Inflammatory macrophage treated with lipopolysaccharide for 4 hours (primary cell): ENCODE data around the gene GSTM1.
A peak's percentile ranks its signal among the peaks of the same experiment; 100 is the strongest.
"Not testable (repeated sequence)": the region's sequence is repeated elsewhere in the genome, so short reads cannot be mapped to it uniquely, and the experiment has no call there.

ENCODE experiments used
- DNase-seq: peaks from one replicate; pipeline ENCODE4 v3.0.0-alpha.2; 2020

The GSTM1 gene

DNA sequence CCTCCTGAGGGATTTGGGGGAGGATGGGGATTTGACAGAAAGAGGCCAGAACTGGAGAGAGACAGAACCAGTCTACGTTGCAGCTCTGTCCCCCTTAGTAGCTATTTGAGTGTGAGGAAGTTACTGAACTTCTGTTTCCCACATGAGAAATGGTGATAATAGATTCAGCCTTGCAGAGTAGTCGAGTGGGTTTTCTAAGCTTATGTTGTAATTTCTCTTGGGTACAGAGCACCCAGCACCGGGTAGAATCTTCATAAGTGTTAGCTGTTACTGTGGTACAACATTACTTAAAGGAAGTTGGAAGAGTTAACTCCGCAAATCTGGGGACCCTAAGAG is 27.0 kb upstream of the GSTM1 start:
- DNase-seq = peak; percentile 21

GRCh38 chr1:109661391-109661790 is 26.2 kb upstream of the GSTM1 start:
- DNase-seq = no peak

GRCh38 chr1:109664671-109665070 is 22.9 kb upstream of the GSTM1 start:
- DNase-seq = no peak

DNA sequence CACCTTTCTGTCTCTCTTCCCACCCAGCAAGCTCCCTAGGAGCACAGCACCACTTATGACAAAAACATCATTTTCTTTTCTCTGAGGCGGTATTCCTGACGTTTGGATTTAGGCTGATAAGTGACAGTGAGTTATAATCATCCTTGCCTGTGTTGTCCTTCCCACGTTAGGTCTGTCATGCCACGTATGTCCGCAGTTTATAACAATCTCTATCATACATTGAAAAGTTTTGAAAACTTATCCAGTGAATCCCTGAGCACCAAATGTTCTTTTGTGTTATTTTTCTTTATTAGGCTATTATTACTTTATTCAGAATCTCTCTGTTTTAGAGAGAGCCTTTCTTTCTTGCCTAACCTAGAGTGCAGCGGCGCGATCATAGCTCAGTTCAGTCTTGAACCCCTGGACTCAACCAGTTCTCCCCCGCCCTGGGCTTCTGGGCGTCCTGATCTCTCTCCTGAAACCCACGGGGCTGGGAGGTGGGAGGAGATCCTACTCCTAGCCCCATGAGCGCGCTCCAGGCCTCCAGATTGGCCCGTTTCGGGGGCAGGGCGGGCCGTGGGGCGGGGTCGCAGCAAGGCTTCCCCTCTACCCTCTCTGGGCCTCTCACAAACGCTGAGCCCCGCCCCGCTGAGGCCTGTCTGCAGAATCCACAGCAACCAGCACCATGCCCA is 20.0 kb upstream of the GSTM1 start, which contains the start of gene GSTM2:
GSTM2 (plus strand) TSS at position 606 of the 671 bp plus-strand sequence; CDS start at position 665, 59 bp downstream.
- peak; percentile 54 for DNase-seq

- DNase-seq = no peak
Measured at GRCh38 chr1:109668123-109668775, 19.4 kb upstream of the GSTM1 start.

GRCh38 chr1:109669246-109669948 is 18.2 kb upstream of the GSTM1 start:
- DNase-seq = no peak

- DNase-seq = not testable (repeated sequence)
Measured at GRCh38 chr1:109669949-109670302, 17.7 kb upstream of the GSTM1 start.

DNA sequence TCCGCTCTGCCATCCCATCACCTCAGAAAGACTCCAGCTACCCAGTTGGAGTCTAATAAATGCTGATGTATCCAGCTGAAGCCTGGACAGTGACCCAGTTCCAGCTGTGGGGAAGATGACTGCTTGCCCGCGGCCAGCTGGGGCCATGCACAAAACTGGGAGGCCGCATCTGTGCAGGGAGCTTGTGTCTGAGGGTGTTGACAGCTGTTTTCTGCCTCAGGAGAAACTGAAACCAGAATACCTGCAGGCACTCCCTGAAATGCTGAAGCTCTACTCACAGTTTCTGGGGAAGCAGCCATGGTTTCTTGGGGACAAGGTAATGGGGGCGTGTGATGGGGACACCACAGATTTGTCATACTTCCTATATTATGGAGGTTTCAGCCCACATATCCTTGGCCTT is 16.6 kb upstream of the GSTM1 start:
- DNase-seq = no peak

GRCh38 chr1:109673861-109674260 is 13.8 kb upstream of the GSTM1 start:
- not testable (repeated sequence) for DNase-seq

- not testable (repeated sequence) for DNase-seq
Measured at GRCh38 chr1:109676683-109677381, 10.8 kb upstream of the GSTM1 start.

GRCh38 chr1:109677459-109677858 is 10.2 kb upstream of the GSTM1 start:
- DNase-seq = no peak

GRCh38 chr1:109678637-109679036 is 9.0 kb upstream of the GSTM1 start:
- DNase-seq = not testable (repeated sequence)

GRCh38 chr1:109684777-109685176 is 2.8 kb upstream of the GSTM1 start:
- not testable (repeated sequence) for DNase-seq

- DNase-seq = not testable (repeated sequence)
Measured at GRCh38 chr1:109685399-109685798, 2.2 kb upstream of the GSTM1 start.

DNA sequence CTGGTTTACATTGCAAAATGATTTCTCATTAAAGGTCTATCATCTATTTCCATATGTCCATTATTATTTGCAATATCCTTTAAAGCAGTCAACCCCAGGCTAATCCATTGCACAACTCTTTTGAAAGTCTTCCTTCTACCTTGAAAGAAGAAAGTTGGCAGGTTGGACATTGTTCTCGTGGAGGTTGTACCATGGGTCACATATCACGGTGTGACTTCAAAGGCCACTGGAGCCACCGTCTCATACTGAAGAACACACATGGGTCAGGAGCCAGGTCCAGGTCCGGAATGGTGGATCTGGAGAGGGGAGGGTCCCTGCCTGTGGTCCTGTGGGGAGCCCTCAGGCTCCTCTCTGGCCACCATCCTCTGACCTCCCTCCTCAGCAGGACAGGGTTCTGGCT is 1.7 kb upstream of the GSTM1 start:
- not testable (repeated sequence) for DNase-seq

DNA sequence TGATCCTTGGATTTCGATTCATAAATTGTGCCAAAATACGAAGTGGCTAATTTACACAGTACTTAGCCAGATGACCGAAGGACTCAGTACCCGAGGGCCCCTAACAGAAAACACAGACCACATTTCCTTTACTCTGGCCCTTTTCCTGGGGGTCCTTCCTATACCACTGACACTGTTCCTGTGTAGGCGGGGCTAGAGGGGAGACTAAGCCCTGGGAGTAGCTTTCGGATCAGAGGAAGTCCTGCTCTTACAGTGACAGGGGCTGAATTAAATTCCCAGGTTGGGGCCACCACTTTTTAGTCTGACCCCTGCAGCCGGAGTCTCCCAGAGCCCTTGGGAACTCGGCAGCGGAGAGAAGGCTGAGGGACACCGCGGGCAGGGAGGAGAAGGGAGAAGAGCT is 508 bp upstream of the GSTM1 start:
- not testable (repeated sequence) for DNase-seq

GRCh38 chr1:109689844-109690405 is 2.3 kb downstream of the GSTM1 start:
- no peak for DNase-seq

DNA sequence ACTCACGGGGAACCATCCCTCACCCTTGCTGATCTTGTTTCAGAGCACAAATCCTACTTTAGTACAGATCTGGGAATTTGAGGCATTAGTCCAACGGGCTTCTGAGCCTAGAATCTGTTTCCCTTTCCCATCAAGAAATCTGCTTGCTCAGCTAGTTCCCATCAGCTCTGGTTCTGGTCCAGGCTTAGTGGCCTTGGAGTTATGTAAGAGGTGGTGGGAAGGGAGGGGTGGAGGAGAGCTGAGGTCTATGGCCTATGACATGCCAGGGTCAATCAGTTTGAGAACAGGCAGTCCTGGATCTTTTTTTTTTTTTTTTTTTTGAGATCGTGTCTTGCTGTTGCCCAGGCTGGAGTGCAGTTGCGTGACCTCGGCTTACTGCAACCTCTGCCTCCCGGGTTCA is 4.1 kb downstream of the GSTM1 start:
- DNase-seq = no peak

DNA sequence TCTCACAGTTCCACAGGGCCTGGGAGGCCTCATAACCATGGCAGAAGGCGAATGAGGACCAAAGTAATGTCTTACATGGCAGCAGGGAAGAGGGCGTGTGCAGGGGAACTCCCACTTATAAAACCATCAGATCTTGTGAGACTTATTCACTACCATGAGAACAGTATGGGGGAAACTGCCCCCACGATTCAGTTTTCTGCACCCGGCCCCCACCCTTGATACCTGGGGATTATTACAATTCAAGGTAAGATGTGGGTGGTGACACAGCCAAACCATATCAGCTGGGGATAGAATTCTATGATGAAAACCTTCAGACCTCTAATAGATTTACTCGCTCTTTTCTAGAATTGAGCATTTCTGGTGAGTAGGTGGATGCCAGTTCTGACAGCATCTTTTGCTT is 6.8 kb downstream of the GSTM1 start:
- DNase-seq = not testable (repeated sequence)

GRCh38 chr1:109695138-109695537 is 7.5 kb downstream of the GSTM1 start:
- DNase-seq = not testable (repeated sequence)

DNA sequence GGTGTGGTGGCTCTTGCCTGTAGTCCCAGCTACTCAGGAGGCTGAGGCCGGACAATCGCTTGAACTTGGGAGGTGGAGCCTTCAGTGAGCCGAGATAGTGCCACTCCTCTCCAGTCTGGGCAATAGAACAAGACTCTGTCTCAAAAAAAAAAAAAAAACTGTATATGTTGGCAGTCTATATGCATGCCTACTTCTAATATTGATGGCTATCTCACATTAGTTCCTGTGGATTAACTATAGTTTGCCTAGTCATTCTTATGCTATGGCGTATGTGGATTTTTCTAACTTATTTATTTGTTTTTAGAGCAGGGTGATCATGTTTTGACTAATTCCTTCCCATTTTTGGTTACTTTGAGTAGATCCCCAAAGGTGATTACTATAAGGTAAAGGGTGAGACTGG is 9.4 kb downstream of the GSTM1 start:
- DNase-seq = no peak

DNA sequence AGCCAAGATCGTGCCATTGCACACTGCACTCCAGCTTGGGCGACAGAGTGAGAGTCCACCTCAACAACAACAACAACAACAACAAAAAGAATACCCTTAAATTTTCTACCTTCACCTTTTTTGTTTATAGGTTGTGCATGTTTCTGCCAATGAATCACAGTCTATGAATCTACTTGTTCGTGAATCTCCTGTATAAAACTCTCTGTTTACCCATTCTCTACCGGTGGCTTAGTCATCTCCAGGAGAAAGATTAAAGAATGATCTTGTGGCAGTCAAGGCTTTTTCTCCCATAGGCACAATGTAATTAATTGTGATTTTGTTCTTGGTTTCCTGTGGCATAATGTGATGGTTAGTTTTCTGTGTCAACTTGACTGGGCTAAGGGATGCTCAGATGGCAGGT is 10.2 kb downstream of the GSTM1 start:
- not testable (repeated sequence) for DNase-seq

DNA sequence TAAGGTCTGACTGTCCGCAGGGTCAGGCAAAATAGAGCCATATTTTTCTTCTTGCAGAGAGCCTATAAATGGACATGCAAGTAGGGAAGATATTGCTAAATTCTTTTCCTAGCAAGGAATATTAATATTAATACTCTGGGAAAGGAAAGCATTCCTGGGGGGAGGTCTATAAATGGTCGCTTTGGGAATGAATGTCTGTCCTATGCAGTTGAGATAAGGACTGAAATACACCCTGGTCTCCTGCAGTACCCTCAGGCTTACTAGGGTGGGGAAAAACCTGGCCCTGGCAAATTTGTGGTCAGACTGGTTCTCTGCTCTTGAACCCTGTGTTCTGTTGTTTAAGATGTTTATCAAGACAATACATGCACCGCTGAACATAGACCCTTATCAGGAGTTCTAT is 15.3 kb downstream of the GSTM1 start:
- DNase-seq = not testable (repeated sequence)
